Loucy (cell line): ENCODE results near the gene HIRIP3.
"Not testable (repeated sequence)": the region's sequence is repeated elsewhere in the genome, so short reads cannot be mapped to it uniquely, and the experiment has no call there.

Experiments used
- EZH2phosphoT487 ChIP-seq: fragments of 200-600 bp; IDR thresholded peaks from 2 replicates; pipeline ENCODE4 v1.6.1; 2018; ENCODE audit warnings: antibody characterized with exemption, mild to moderate bottlenecking, moderate library complexity, borderline replicate concordance
- TF ChIP-seq, protein P1 (sequence below): fragments of 200-600 bp; sonication (generic); conservative IDR thresholded peaks from 2 replicates; pipeline ENCODE4 v1.5.1; 2014; ENCODE audit warnings: mild to moderate bottlenecking, antibody characterized with exemption, low read length

DNA sequence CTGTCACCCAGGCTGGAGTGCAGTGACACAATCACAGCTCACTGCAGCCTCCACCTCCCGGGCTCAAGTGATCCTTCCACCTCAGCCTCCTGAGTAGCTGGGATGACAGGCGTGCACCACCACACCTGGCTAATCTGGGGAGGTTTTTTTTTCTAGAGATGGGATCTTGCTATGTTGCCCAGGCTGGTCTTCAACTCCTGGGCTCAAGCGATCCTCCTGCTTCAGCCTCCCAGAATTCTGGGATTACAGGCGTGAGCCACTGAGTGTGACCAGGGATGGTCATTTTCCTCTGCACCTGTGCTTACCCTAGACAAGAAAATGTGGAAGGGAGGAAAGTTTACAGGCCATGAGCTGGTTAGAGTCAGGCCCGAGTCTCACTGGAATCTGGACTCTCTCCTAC, 45.3 kb upstream of the HIRIP3 start:
- TF ChIP-seq, protein P1, sequence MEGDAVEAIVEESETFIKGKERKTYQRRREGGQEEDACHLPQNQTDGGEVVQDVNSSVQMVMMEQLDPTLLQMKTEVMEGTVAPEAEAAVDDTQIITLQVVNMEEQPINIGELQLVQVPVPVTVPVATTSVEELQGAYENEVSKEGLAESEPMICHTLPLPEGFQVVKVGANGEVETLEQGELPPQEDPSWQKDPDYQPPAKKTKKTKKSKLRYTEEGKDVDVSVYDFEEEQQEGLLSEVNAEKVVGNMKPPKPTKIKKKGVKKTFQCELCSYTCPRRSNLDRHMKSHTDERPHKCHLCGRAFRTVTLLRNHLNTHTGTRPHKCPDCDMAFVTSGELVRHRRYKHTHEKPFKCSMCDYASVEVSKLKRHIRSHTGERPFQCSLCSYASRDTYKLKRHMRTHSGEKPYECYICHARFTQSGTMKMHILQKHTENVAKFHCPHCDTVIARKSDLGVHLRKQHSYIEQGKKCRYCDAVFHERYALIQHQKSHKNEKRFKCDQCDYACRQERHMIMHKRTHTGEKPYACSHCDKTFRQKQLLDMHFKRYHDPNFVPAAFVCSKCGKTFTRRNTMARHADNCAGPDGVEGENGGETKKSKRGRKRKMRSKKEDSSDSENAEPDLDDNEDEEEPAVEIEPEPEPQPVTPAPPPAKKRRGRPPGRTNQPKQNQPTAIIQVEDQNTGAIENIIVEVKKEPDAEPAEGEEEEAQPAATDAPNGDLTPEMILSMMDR = not testable (repeated sequence)
- TF ChIP-seq EZH2phosphoT487 = not testable (repeated sequence)
